Parietal lobe (tissue), 1 donor: Measurements from ENCODE around the gene KLRF2. TPM values are rescaled to one million over a fixed set of nuclear protein-coding genes. Genes with fewer than 3 reads are reported as not detected.

Experiments used
- total RNA-seq: library from RNA; depleted of rRNA; stranded (reverse); fragments of >200 nt; gene quantifications from one replicate; pipeline ENCODE4 v1.2.3, GENCODE V29; 2014

Gene KLRF2
- total RNA-seq: not detected

GRCh38 chr12:9881246-9881645 is at the start of gene KLRF2:
Gene KLRF2, plus strand, starts transcription at chr12:9881489. Its CDS starts 107 bp downstream, at chr12:9881596.

GRCh38 chr12:9869307-9870161 is 11.8 kb upstream of the KLRF2 start, which contains the start of gene CLEC2B:
Gene CLEC2B, minus strand, starts transcription at chr12:9869354.

GRCh38 chr12:9932270-9932669 is 51.0 kb downstream of the KLRF2 start, which contains the start of gene CLEC2A:
Gene CLEC2A, minus strand, starts transcription at chr12:9932370. Its CDS starts 41 bp downstream, at chr12:9932329.

Other genes starting within 250 kb of the KLRF2 start
- gene CLEC2D, start 211.8 kb upstream of the KLRF2 start, total RNA-seq: 17.8 TPM
- gene CLECL1, start 148.4 kb upstream of the KLRF2 start, total RNA-seq: not detected
- not detected for gene CD69, start 120.6 kb upstream of the KLRF2 start, total RNA-seq
- not detected for gene KLRF1, start 54.0 kb upstream of the KLRF2 start, total RNA-seq
- 0.63 TPM for gene CLEC2B, start 12.1 kb upstream of the KLRF2 start, total RNA-seq
- not detected for gene CLEC2A, start 50.9 kb downstream of the KLRF2 start, total RNA-seq
- not detected for gene CLEC12A, start 89.9 kb downstream of the KLRF2 start, total RNA-seq
- not detected for gene CLEC1B, start 117.6 kb downstream of the KLRF2 start, total RNA-seq
- gene CLEC12B, start 129.1 kb downstream of the KLRF2 start, total RNA-seq: not detected
- gene CLEC9A, start 149.2 kb downstream of the KLRF2 start, total RNA-seq: not detected
- gene CLEC1A, start 217.5 kb downstream of the KLRF2 start, total RNA-seq: 0.63 TPM
- 0.31 TPM for gene CLEC7A, start 248.7 kb downstream of the KLRF2 start, total RNA-seq